ENCODE data around the gene THSD4. TPM values are rescaled to one million over a fixed set of nuclear protein-coding genes. Genes with fewer than 3 reads are reported as not detected.

Gene THSD4
- total RNA-seq, 1 experiment from 2014 or later: 29.3 TPM

GRCh38 chr15:71312194-71312708 is 197.0 kb downstream of the THSD4 start:
- Histone ChIP-seq H3K4me2 (no peak overlapping the region), H3K79me2 (ENCODE audit: low read depth) (no peaks in the 10 kb centered on the region), H3K27ac (no peak overlapping the region), H2AFZ (no peak overlapping the region), H3K4me3 (no peak overlapping the region), H3F3A (ENCODE audit: insufficient read depth, low read depth) (no peaks in the 10 kb centered on the region), H3K9me3 (ENCODE audit: insufficient read depth, low read depth) (no peaks in the 10 kb centered on the region), H3K4me1 (replicated peaks; ENCODE audit: insufficient read depth) (no peaks in the 10 kb centered on the region), H3K9me2 (ENCODE audit: insufficient read depth) (no peaks in the 10 kb centered on the region), H3K36me3 (ENCODE audit: low read depth) (no peaks in the 10 kb centered on the region), H3K27me3 (ENCODE audit: insufficient read depth, low read depth) (no peaks in the 10 kb centered on the region), H4K20me1 (ENCODE audit: insufficient read depth) (no peaks in the 10 kb centered on the region)
- CTCF ChIA-PET: no interaction called here
- intact Hi-C loops (cut with micrococcal nuclease; ENCODE audit: unreplicated experiment): no loop called here
- POLR2A ChIA-PET (ENCODE audit: unreplicated experiment): no interaction called here
- no TSS peak for BruUV-seq (replicated peaks)
- DNase-seq: no peak
- no peak for TF ChIP-seq EZH2 (IDR thresholded peaks at IDR 0.05; ENCODE audit: low read depth)

- Histone ChIP-seq H3K79me2 (ENCODE audit: low read depth) (no peaks in the 10 kb centered on the region), H3K9me3 (ENCODE audit: insufficient read depth, low read depth) (no peaks in the 10 kb centered on the region), H4K20me1 (ENCODE audit: insufficient read depth) (no peaks in the 10 kb centered on the region), H3F3A (ENCODE audit: insufficient read depth, low read depth) (no peaks in the 10 kb centered on the region), H3K4me2 (no peak overlapping the region), H2AFZ (no peak overlapping the region), H3K9me2 (ENCODE audit: insufficient read depth) (no peaks in the 10 kb centered on the region), H3K4me3 (no peak overlapping the region), H3K27ac (no peak overlapping the region), H3K36me3 (ENCODE audit: low read depth) (no peaks in the 10 kb centered on the region), H3K27me3 (ENCODE audit: insufficient read depth, low read depth) (no peaks in the 10 kb centered on the region), H3K4me1 (replicated peaks; ENCODE audit: insufficient read depth) (no peaks in the 10 kb centered on the region)
- intact Hi-C loops (cut with micrococcal nuclease; ENCODE audit: unreplicated experiment): no loop called here
- DNase-seq: no peak
- BruUV-seq (replicated peaks): no TSS peak
- ChIA-PET POLR2A (ENCODE audit: unreplicated experiment) (no interaction called here), CTCF (no interaction called here)
- TF ChIP-seq CTCF (conservative IDR thresholded peaks at IDR 0.05) (no peak), EZH2 (IDR thresholded peaks at IDR 0.05; ENCODE audit: low read depth) (no peak)
Observed at GRCh38 chr15:71312731-71313460, 197.6 kb downstream of the THSD4 start.

- CTCF ChIA-PET: no interaction called here
- DNase-seq: no peak
- TF ChIP-seq CTCF (conservative IDR thresholded peaks at IDR 0.05) (no peak), EZH2 (IDR thresholded peaks at IDR 0.05; ENCODE audit: low read depth) (no peak)
- Histone ChIP-seq H3K27me3 (ENCODE audit: insufficient read depth, low read depth) (no peaks in the 10 kb centered on the region), H3K36me3 (ENCODE audit: low read depth) (no peaks in the 10 kb centered on the region), H2AFZ (no peak overlapping the region), H3K27ac (no peak overlapping the region), H3K4me2 (no peak overlapping the region), H3K9me2 (ENCODE audit: insufficient read depth) (no peaks in the 10 kb centered on the region), H3K79me2 (ENCODE audit: low read depth) (no peaks in the 10 kb centered on the region), H3K4me3 (no peak overlapping the region), H3F3A (ENCODE audit: insufficient read depth, low read depth) (no peaks in the 10 kb centered on the region), H3K4me1 (replicated peaks; ENCODE audit: insufficient read depth) (no peaks in the 10 kb centered on the region), H3K9me3 (ENCODE audit: insufficient read depth, low read depth) (no peaks in the 10 kb centered on the region; the same call in 1 of the 2 replicates), H4K20me1 (ENCODE audit: insufficient read depth) (no peaks in the 10 kb centered on the region)
- intact Hi-C loops (cut with micrococcal nuclease; ENCODE audit: unreplicated experiment): no loop called here
- BruUV-seq (replicated peaks): no TSS peak
- POLR2A ChIA-PET (ENCODE audit: unreplicated experiment): no interaction called here
Observed at GRCh38 chr15:71313806-71314205, 198.5 kb downstream of the THSD4 start.
